SH-SY5Y (cell line): ENCODE data around the gene TAF4.

ENCODE experiments used
- GATA2 ChIP-seq: IDR thresholded peaks from 2 replicates; pipeline ENCODE4 v1.6.1; 2011; ENCODE audit warnings: mild to moderate bottlenecking, low read depth, low read length
- GATA3 ChIP-seq: IDR thresholded peaks from 2 replicates; pipeline ENCODE4 v1.6.1; 2011; ENCODE audit warnings: low read depth, mild to moderate bottlenecking, low read length, moderate library complexity

- TF ChIP-seq GATA2 (no peak), GATA3 (no peak)
These were observed 128.3 kb downstream of the TAF4 start for GRCh38 chr20:61937146-61937962.
